NCI-H510A treated with DMSO at 0.1 percent for 48 hours (cell line): ENCODE results near the gene AMBRA1.
A peak's percentile ranks its signal among the peaks of the same experiment; 100 is the strongest.
"Not testable (repeated sequence)": the region's sequence is repeated elsewhere in the genome, so short reads cannot be mapped to it uniquely, and the experiment has no call there.

Experiments used
- DNase-seq: peaks from one replicate; lab custom pipeline; 2025; lab: John Stamatoyannopoulos, UW

The AMBRA1 gene

DNA sequence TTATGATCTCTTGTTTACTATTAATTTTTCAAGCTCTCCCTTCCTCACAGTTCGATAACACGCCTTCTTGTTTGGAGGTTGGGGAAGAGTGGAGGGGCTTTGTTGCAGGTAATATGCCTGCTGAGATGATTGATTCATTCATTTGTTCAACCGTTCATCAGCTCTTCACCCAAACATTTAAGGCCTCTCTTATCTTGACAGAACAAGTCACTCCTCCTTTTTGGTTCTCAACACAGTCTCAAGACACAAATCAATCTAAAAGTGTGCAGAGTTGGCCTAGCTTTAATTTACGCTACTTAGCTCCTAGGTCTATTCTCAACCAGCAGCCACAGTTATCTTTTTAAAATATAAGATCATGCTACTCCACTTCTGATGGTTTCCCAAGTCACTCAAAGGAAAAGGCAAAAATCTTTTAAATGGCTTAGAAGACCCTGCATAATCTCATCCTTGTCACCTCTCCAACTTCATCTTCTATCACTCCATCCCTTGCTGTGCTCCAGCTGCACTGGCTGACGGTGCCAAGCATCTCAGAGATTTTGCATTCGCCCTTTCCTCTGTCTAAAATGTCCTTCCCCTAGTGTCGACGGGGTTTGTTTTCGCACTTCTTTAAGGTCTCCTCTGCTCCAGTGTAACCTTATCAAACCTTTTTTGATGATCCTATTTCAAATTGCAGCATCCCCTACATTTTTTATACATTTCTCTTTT, 60.3 kb downstream of the AMBRA1 start:
- DNase-seq: no peak

DNA sequence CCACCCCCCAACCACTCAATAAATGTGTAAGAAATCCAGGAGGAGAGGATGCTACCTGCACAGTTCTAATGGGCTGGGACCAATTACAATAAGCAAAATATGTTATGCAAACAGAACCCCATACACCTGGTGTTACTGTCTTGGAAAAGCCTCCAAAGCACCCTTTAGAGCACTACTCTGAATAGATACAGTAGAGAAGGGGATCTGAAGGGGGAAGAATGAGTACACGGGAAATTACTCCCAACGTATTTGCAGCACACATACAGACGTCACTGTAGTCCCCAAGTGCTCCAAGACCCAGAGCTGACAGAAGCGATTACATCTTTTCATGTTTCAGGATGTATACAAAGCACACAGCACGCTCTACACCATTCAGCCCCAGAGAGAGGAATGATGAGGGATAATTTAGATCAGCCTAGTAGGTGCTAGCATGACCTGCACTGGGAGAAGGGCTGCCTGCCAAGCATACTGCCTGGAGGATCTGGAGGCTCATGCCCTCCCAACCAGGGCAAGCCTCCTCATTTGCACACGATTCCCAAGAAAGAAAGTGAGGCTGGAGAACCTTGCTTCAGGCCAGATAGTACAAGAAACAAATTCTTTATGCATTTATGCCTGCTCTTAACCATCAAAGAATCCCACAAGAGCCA, 63.8 kb downstream of the AMBRA1 start:
- no peak for DNase-seq

DNA sequence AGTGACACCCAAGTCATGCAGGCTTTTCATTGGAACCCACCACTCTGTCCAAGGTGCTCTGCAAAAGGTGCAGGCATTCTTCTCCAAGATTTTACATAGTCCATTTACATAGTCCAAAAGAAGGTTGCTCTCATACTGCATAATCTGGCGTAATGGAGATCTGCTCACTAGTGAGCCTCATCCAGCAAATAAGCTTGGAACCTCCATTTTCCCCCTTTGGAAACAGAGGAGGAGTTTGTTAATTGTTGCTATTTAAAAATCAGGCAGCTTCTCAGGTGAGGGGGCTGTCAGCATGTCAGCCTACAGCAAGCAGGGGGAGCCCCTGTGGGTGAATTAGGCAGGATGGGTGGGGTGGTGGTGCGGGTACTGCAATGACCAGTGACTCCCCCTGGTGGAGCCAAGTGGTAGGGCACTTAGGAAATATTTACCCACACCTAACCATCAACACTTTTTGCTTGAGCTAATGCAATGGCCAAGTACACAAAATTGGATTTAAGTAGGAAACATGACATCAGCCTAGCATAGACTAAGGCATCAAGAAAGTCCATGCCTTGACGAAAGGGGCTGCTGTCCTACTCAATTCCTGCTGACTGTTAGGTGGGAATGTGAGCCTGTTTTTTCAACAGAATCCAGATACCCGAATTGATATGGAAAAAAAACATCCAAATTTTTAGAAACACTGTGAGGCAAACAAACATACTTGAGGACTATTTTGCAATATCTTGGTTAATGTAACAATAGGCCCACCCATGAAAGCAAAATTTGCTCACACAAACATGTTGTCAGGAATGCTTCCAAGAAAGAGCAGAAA, 64.5 kb downstream of the AMBRA1 start:
- DNase-seq: no peak

DNA sequence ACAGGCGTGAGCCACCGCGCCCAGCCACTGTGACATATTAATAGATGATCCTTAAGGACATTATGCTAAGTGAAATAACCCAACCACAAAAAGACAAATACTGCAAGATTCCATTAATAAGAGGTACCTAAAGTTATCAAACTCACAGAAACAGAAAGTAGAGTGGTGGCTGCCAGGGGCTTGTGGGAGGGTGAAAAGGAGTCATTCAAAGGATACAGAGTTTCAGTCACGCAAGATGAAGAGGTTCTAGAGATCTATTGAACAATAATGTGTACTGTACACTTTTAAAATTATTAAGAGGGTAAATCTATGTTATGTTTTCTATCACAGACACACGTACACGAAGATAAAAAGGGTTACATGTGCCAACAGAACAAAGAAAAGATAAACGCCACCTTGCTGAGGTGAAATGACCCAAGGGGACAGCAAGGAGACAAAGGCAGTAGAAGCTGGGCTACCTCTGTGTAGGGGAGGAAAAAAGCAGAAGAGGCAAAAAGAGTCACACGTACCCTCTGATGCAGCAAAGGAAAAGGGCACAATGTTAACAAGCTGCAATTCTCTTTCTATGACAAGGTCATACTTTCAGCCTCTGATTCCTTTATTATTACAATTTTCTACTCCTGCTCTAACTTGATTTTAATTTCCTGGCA, 65.3 kb downstream of the AMBRA1 start:
- no peak for DNase-seq

DNA sequence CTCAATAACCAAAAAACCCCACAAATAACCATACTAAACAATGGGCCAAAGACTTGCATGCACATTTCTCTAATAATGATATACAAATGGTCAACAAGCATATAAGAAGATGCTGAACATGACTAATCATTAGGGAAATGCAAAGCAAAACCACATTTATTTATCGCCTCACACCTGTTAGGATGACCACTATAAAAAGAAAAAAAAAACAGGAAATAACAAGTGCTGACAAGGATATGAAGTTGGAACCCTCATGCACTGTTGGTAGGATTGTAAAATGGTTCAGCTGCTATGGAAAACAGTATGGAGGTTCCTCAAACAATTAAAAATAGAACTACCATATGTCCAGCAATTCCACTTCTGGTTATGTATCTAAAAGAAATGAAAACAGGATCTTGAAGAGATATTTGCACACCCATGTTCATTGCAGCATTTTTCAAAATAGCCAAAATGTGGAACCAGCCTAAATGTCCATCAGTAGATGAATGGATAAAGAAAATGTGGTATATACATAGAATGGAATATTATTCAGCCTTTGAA, 66.2 kb downstream of the AMBRA1 start:
- no peak for DNase-seq

DNA sequence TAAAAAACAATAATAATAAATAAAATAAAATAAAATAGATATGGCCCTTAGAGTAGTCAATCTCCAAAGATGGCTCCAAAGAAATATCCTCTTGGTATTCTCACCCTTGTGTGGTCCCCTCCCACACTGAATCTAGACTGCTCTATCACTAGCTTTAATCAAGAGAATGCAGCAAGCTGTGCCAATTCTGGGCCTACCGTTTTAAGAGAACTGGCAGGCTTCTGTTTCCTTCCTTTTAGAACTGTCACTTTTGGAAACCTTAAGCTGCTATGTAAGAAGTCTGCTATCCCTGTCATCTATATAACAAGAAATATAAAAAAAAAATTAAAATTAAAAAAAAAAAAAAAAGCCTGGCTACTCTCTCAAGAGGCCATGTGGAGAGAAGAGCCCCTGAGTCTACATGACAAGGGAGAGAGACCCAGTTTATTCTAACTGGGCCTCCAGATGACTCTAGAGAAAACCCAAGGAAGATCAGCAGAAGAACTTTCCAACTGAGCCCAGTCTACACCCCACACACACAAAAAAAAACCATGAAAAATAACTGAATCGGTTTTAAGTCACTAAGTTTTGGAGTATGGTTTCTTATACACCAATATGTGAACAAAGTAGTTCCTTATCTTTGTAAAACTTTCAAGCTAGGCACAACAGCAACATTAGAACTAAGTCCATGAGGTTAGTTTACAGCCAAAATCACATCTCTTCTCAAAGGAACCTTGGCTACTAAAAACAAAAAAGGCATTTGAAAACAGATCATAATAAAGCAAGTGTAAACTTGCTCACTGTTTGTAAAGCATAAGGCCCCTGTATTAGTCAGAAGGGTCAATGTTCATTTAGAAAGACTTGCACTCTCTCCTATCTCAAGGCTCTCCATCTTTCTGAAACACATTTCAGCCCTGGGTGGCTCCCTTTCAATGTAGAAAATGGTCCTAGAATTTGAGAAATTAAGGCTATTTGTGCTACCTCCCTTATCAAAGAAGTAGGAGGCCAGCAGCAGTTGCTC, 67.3 kb downstream of the AMBRA1 start:
- no peak for DNase-seq

DNA sequence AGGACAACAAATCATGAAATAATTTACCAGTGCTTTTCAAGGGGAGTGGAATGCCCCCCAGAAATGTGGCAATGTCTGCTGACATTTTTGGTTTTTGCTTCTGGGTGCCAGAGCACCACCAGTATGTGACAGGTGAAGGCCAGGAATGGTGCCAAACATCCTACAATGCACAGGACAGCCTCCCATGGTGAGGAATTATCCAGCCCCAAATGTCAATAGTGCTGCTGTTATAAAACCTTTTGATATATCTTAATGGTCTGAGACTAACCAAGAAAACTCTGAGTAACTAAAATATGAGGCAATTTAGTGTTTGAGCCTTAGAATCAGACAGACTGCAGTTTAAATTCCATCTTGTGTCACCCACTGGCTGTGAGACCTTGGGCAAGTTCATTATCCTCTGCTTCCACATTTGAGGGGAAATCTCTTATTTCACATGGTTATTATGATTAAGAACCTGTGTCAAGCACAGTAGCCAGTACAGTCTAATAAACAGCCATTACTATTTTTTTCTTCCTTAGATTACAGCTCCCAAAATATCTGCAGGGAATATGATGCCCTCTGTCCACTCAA, 69.5 kb downstream of the AMBRA1 start:
- DNase-seq: no peak

DNA sequence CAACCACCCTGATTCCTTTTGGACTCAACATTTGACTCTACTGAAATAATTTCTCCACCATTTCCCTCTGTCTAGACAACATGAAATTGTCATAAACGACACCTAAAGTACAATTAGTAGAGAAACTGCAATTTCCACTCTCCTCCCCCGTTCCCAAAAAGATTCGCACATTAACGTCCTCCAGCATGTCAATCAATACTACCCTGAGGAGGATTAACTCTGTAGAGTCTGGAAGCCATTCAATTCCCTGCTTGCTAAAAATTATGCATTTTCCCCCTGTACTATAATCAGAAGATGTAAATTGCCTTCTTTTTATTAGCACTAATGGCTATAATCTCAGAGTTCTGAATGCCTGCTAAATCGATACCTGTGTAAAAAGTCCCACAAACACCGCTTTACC, 70.5 kb downstream of the AMBRA1 start:
- DNase-seq: no peak

DNA sequence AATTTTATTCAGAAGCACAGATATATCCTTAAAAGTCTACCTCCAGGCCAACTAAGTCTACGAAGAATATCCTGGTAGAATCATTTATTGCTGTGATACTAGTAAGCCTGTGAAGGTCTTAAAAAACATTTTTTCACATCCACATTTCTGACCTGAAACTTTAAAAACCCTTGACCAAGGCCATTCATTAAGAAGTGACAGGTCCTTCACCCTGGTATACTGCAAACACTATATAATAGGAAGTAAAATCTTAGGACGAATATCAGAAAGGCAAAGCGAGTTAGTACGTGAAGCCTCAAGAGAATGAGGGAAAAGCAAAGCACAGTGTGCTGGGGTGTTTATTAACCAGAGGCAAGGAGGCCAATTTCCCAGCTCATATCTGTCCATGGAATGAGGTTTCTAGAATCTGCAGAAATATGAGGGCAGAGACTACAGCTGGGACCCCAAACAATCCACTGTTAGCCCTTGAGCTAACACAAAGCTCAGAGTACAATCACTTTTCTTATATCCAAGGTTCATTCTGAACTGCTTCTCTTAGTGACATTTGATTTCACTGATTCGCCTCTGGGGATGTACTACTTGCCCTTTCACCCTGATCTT, 71.0 kb downstream of the AMBRA1 start:
- no peak for DNase-seq

DNA sequence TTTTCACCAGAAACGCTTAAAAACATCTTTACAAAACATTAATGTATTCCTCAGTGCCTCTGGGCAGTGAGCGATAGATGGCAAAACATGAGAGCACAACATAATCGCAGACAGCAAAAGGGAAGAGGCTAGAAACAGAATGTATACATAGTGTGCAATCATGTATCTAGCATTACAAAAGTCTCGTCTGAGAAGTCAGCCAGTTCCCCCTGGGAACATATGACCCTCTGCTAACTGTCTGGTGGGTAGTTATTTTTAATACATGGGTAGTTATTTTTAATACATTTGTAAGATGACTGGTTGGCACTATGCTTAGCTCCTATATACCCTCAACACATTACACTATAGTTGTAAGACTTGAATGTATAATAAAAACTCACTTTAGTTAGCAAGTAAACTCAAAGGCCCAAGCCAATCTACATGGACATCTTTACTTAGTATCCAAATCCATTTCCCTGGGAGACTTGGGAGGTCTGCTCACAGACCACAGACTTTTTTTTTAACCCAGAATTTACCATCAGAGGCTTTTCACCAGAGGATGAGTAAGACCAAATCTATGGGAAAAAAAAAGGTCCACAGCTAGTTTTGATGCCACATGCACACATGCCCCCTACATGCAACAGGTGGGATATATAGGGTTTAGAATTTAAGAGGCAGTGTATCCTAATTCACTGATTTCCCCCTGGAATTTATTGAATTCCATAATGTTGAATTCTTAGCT, 71.7 kb downstream of the AMBRA1 start:
- DNase-seq: no peak

DNA sequence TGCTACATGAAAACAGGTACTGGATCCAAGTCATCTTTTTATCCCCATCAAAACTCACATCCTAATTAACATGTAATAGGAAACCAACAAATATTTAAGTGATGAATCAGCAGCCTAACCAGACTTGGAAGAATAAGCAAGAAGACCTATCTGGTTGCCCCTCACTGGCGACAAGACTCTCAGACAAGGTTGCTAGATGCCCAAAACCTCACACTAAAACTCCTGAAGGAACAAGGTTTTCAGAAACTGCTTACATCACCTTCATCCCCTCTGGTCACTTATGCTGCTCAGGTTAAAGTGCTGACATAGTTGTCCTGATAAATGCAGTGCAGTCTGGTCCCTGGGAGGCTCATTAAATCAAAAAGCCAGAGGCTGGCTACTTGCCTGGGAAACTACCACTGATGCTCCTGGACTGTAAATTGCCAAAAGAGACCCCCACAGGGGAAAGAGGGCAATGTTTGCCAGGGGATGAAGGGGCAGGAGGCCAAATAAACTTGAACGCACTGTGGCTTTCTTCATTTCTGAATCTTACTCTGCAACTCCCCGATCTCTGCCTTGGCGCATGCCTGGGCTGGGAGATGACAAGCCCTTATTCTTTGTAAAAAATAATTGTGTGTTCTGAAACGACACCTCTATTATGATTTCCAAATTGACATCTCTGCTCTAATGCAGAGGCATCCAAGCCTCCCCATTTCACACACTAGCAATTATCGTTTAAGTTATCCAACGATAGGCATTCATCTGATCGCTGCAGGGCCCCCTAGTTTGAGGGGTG, 72.7 kb downstream of the AMBRA1 start:
- no peak for DNase-seq

DNA sequence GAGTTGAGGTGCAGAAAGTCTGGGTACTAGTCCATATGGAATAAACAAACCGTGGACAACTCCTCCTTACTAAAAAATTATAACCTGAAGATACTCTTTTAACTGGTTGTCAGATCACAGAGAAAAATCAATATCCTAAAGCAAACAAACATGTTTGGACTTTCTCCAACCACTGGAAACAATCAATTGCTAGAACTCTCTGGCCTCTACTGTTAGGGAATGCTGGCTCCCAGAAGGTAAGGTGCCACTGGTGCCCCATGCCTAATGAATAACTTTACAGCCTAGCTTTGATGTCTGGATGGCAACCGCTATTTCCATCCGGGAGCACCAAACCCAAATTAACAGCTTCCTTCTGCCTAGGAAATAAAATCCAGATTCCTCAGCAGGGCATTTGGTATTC, 74.5 kb downstream of the AMBRA1 start:
- no peak for DNase-seq

DNA sequence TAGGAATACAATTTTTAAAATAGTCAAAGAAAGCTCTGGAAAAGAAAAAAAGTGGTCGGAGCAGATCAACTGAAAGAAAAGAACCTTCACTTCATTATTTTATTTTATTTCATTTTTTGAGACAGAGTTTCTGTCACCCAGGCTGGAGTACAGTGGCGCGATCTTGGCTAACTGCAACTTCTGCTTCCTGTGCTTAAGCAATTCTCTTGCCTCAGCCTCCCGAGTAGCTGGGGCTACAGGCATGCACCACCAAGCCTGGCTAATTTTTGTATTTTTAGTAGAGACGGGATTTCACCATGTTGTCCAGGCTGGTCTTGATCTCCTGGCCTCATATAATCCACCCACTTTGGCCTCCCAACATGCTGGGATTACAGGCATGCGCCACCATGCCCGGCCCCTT, 74.9 kb downstream of the AMBRA1 start:
- DNase-seq: not testable (repeated sequence)

DNA sequence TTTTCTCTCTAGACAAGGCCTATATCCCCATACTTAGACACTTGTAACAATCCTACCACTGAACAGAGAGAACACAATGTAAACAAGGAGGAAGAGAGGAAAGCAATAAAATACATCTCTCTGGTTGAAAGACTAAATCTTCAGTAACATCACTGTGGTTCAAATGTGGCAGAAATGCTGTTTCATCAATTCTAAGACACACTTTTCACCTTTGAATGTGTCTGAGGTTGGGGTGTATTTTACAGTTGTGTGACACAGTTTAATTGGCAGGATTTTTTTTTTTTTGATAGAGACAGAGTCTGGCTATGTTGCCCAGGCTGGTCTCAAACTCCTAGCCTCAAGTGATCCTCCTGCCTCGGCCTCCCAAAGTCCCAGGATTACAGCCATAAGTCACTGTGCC, 79.5 kb downstream of the AMBRA1 start:
- DNase-seq: no peak

DNA sequence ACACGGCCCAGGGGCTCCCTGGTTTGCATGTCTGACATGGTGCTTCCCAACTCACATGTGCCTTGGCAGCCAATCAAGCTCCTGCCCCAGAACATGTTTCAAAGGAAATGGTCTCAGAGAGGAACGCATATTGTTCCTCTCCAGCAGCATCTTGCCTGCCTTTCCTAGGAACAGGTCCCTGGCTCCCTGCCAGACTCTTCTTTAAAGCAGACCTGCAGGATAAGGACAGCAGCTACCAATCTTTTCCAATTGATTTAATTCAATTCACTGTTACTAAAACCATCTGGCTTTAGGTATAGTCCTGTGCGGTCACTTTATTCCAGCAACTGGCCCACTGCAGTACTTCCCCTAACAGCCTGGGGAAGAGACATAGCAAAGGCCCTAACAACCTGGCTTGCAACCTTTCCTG, 79.9 kb downstream of the AMBRA1 start:
- peak; percentile 14 for DNase-seq

DNA sequence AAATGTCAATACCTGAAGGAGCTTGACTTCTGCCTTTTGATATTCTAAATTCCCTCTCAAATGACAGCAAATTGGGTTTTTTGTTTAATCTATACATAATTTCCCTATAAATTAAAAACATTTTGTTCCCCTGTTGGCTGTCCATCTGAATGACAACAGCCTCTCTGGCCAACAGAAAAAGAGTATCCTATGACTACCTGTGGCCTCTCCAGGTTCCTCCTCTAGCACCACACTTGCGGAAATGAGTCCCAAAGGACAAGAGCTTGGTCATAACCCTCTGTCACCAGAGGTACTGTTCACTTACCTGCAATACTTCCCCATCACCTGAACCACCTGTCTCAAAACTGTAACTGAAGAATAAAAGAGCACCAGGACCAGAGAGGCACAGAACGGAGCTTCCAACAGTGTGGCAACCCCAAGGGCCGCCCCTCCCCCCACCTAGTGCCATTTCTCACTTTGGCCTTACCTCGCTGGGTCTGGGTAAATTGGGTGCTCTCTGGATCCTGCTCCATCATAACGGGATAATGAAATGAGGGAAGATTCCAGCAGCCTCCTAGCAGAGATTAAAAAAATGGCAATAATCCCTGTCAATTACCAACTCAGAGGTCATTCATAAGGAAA, 81.5 kb downstream of the AMBRA1 start:
- DNase-seq: no peak

DNA sequence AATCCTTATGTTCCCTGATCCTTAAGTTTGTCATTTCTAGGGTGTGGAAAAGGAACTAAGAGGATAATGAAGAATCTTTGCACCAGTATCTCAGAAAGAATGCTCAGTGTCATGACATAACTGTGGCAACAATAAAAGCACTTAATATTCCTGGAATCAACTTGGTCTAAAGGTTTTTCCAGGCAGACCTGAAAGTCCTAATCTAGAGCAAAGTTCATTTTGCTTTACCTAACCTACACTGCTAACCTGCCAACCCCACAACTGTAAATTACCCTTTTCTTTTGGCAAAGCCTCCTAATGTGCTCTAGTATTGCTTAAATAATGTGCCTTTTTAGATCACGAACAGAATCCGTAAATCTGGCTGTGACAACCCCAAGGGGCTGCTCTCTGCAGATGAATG, 82.5 kb downstream of the AMBRA1 start:
- no peak for DNase-seq

DNA sequence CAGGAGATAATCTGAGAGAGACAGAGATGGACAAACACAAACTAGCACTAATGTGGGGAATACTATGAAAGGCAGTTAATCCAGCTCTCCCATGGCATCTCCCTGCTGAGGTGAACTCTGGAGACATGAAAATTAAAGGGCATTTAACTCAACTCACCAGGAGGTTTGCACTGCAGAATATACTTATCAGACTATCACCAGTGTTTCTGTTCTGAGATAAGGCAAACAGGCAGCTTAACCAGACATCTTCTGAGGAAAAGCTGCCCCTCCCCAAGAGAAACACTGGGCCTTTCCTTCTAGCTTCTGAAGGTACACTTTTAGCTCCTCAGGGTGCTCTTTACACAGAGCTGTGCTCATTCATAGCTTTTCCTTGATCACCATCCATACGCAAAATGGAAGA, 85.5 kb downstream of the AMBRA1 start:
- no peak for DNase-seq

DNA sequence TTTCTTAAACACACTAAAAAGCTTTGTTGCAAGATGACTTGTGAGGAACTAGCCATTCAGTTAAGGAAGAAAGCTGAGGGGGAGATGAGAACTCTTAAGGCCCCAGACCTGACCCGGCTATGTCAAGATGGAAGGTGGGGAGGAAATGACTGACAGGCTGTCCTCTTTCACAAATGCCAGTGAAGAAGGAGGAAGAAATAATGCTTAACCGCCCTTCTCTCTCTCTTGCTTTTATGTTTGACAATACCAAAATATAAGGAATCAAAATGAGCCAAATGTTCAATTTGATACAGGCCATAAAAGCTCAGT, 87.4 kb downstream of the AMBRA1 start:
- DNase-seq: no peak
